Measurements from ENCODE around the gene ABHD17A. TPM values are rescaled to one million over a fixed set of nuclear protein-coding genes. Genes with fewer than 3 reads are reported as not detected.
"Not testable (repeated sequence)": the region's sequence is repeated elsewhere in the genome, so short reads cannot be mapped to it uniquely, and the experiment has no call there.

Gene ABHD17A
- total RNA-seq, 1 donor from 2014 or later = 61.1 TPM

- intact Hi-C loops (cut with DNase I) = no loop called here
- no peak for DNase-seq (ENCODE audit: low spot score)
Measured at GRCh38 chr19:1912760-1913505, 27.6 kb upstream of the ABHD17A start.

- intact Hi-C loops (cut with DNase I) = no loop called here
Measured at GRCh38 chr19:1911995-1912394, 26.7 kb upstream of the ABHD17A start.

GRCh38 chr19:1911098-1911497, 25.8 kb upstream of the ABHD17A start:
- no peak for DNase-seq (ENCODE audit: low spot score)
- intact Hi-C loops (cut with DNase I) = no loop called here

More at GRCh38 chr19:1911995-1912394, 26.7 kb upstream of the ABHD17A start:
- DNase-seq (ENCODE audit: low spot score) = no peak

GRCh38 chr19:1910177-1910576, 24.9 kb upstream of the ABHD17A start:
- intact Hi-C loops (cut with DNase I) = no loop called here
- DNase-seq (ENCODE audit: low spot score) = no peak

- DNase-seq (ENCODE audit: low spot score) = no peak
- intact Hi-C loops (cut with DNase I) = no loop called here
Measured at GRCh38 chr19:1909761-1910080, 24.4 kb upstream of the ABHD17A start.

- DNase-seq (ENCODE audit: low spot score) = no peak
- intact Hi-C loops (cut with DNase I) = no loop called here
Measured at GRCh38 chr19:1908364-1908678, 23.0 kb upstream of the ABHD17A start.

GRCh38 chr19:1907563-1908363, 22.5 kb upstream of the ABHD17A start:
- DNase-seq (ENCODE audit: low spot score) = no peak
- intact Hi-C loops (cut with DNase I) = no loop called here

- DNase-seq (ENCODE audit: low spot score) = no peak
- intact Hi-C loops (cut with DNase I) = no loop called here
Measured at GRCh38 chr19:1906985-1907562, 21.8 kb upstream of the ABHD17A start.

- intact Hi-C loops (cut with DNase I) = loop anchor here (2.0 kb wide), 1 partner anchor 41 kb away; no protein-coding TSS in a partner anchor
- no peak for DNase-seq (ENCODE audit: low spot score)
Measured at GRCh38 chr19:1905863-1906375, 20.6 kb upstream of the ABHD17A start.

- intact Hi-C loops (cut with DNase I) = loop anchor here (2.0 kb wide), 1 partner anchor 40 kb away; no protein-coding TSS in a partner anchor
Measured at GRCh38 chr19:1905110-1905862, 20.0 kb upstream of the ABHD17A start, which contains the start of the genes ADAT3 and SCAMP4. TSS of gene ADAT3 (plus strand) at chr19:1905399. CDS start at chr19:1912048, 6,649 bp downstream. TSS of gene SCAMP4 (plus strand) at chr19:1905399. CDS start at chr19:1915020, 9,621 bp downstream.

GRCh38 chr19:1904860-1905109, 19.5 kb upstream of the ABHD17A start:
- intact Hi-C loops (cut with DNase I) = loop anchor here (2.0 kb wide), 1 partner anchor 40 kb away; no protein-coding TSS in a partner anchor
- no peak for DNase-seq (ENCODE audit: low spot score)

More at GRCh38 chr19:1905110-1905862, 20.0 kb upstream of the ABHD17A start, which contains the start of the genes ADAT3 and SCAMP4:
- DNase-seq (ENCODE audit: low spot score) = peak; percentile 100

GRCh38 chr19:1902923-1903322, 17.6 kb upstream of the ABHD17A start:
- intact Hi-C loops (cut with DNase I) = no loop called here
- no peak for DNase-seq (ENCODE audit: low spot score)

- intact Hi-C loops (cut with DNase I) = no loop called here
- DNase-seq (ENCODE audit: low spot score) = no peak
Measured at GRCh38 chr19:1901940-1902404, 16.7 kb upstream of the ABHD17A start.

GRCh38 chr19:1896508-1896907, 11.2 kb upstream of the ABHD17A start:
- DNase-seq (ENCODE audit: low spot score) = no peak

GRCh38 chr19:1893791-1894190, 8.5 kb upstream of the ABHD17A start:
- intact Hi-C loops (cut with DNase I) = no loop called here
- DNase-seq (ENCODE audit: low spot score) = no peak

More at GRCh38 chr19:1896508-1896907, 11.2 kb upstream of the ABHD17A start:
- intact Hi-C loops (cut with DNase I) = no loop called here

GRCh38 chr19:1889907-1890306, 4.6 kb upstream of the ABHD17A start:
- intact Hi-C loops (cut with DNase I) = no loop called here
- no peak for DNase-seq (ENCODE audit: low spot score)

- intact Hi-C loops (cut with DNase I) = no loop called here
Measured at GRCh38 chr19:1888385-1888784, 3.1 kb upstream of the ABHD17A start.

GRCh38 chr19:1886360-1886759, 1.1 kb upstream of the ABHD17A start:
- intact Hi-C loops (cut with DNase I); DNase-seq (ENCODE audit: low spot score): not testable (repeated sequence)

More at GRCh38 chr19:1888385-1888784, 3.1 kb upstream of the ABHD17A start:
- DNase-seq (ENCODE audit: low spot score) = no peak

- no peak for DNase-seq (ENCODE audit: low spot score)
- intact Hi-C loops (cut with DNase I) = no loop called here
Measured at GRCh38 chr19:1884719-1885334, 469 bp downstream of the ABHD17A start.

Data from cardiac septum (tissue), 1 donor.